K562 (cell line): ENCODE results near the gene NT5C1A. TPM values are rescaled to one million over a fixed set of nuclear protein-coding genes. Genes with fewer than 3 reads are reported as not detected.

Source experiments
- ATAC-seq: fragments of 200-7000 bp; cut with Tn5 transposase; 3 replicates; pipeline ENCODE4 v1.9.1; 2020; ENCODE audit warnings: moderate library complexity
- BruUV-seq: library from RNA; stranded (reverse); fragments of 400-500 nt; replicated peaks from 2 replicates; lab custom pipeline; 2021; lab: Mats Ljungman, UMichigan
- CTCF ChIA-PET: fragments of 300-600 bp; formaldehyde crosslinking; extraction: SDS; loops from one replicate; lab custom pipeline; 2021; ENCODE audit warnings: low intra/inter-chr PET ratio; lab: Yijun Ruan, JAX
- POLR2A ChIA-PET: fragments of 300-600, 350-650 bp; sonication (Branson Sonifier 250); formaldehyde crosslinking; extraction: SDS; loops from one replicate; lab custom pipeline; 2021; ENCODE audit warnings: antibody characterized with exemption, inconsistent platforms; lab: Yijun Ruan, JAX
- DNase-seq, 4 experiments: peaks; one replicate each; pipeline versions ENCODE4 v3.0.0 to v3.0.0-alpha.2; 2011 to 2018; ENCODE audit warnings: low spot score in 3 of 4, mixed read lengths in 3 of 4; ENCODE audit errors: extremely low read depth in 1 of 4
- FAIRE-seq: peaks from 2 replicates; lab custom pipeline; 2011; peaks lifted over from hg19 to GRCh38; lab: Jason Lieb, UNC
- H2AFZ ChIP-seq: 2 replicates; pipeline ENCODE4 v1.6.0; 2011; ENCODE audit warnings: low read depth, low read length, control low read depth, inconsistent platforms
- H3K27ac ChIP-seq: fragments of 200-600 bp; 3 replicates; pipeline ENCODE4 v1.8.0; 2011; ENCODE audit warnings: low read depth, mild to moderate bottlenecking, control low read depth, inconsistent platforms, low read length, moderate library complexity, mixed read lengths; ENCODE audit errors: extremely low read depth
- H3K27me3 ChIP-seq, 2 experiments: fragments of 300-600 bp in 1 of 2; 2 replicates in 1 of 2; 3 replicates in 1 of 2; pipeline versions ENCODE4 v1.6.0 to v1.8.0; 2011; ENCODE audit warnings: inconsistent platforms in 2 of 2, low read length in 2 of 2, mild to moderate bottlenecking in 1 of 2, mixed read lengths in 1 of 2, moderate library complexity in 1 of 2; ENCODE audit not compliant: control insufficient read depth in 2 of 2, insufficient read depth in 2 of 2
- H3K36me3 ChIP-seq: fragments of 300-600 bp; 3 replicates; pipeline ENCODE4 v1.8.0; 2011; ENCODE audit warnings: mild to moderate bottlenecking, low read length, inconsistent platforms; ENCODE audit not compliant: control insufficient read depth, insufficient read depth
- H3K4me1 ChIP-seq, 2 experiments: fragments of 200-600 bp in 1 of 2; replicated peaks in 1 of 2; 2 replicates in 1 of 2; 3 replicates in 1 of 2; pipeline versions ENCODE4 v1.5.1 to v1.8.0; 2011; ENCODE audit warnings: inconsistent platforms in 2 of 2, low read length in 2 of 2, mild to moderate bottlenecking in 1 of 2, mixed read lengths in 1 of 2, moderate library complexity in 1 of 2; ENCODE audit not compliant: control insufficient read depth in 2 of 2, insufficient read depth in 2 of 2
- H3K4me2 ChIP-seq: 2 replicates; pipeline ENCODE4 v1.6.1; 2011; ENCODE audit warnings: low read length, control low read depth, inconsistent platforms, mixed read lengths; ENCODE audit not compliant: insufficient read depth
- H3K4me3 ChIP-seq: fragments of 200-600 bp; sonication (generic), shearing (Covaris generic); 2 replicates; pipeline ENCODE4 v1.5.1; 2016; ENCODE audit warnings: control low read depth, inconsistent platforms
- H3K79me2 ChIP-seq: fragments of 200-600 bp; 3 replicates; pipeline ENCODE4 v1.8.0; 2011; ENCODE audit warnings: low read length, inconsistent platforms; ENCODE audit not compliant: control insufficient read depth, insufficient read depth
- H3K9ac ChIP-seq, 2 experiments: 2 replicates each; pipeline versions ENCODE4 v1.6.0 to v1.6.1; 2011; ENCODE audit warnings: low read depth in 2 of 2, low read length in 2 of 2, control low read depth in 1 of 2, inconsistent platforms in 1 of 2, mild to moderate bottlenecking in 1 of 2, mixed read lengths in 1 of 2; ENCODE audit not compliant: insufficient read depth in 1 of 2
- H3K9me1 ChIP-seq: one replicate; pipeline ENCODE4 v1.6.0; 2011; ENCODE audit warnings: inconsistent platforms, mild to moderate bottlenecking, low read length, moderate library complexity; ENCODE audit not compliant: control insufficient read depth, insufficient read depth
- H3K9me3 ChIP-seq: replicated peaks from 2 replicates; pipeline ENCODE4 v1.5.1; 2011; ENCODE audit warnings: low read depth, low read length, inconsistent platforms; ENCODE audit not compliant: control insufficient read depth, insufficient read depth
- H4K20me1 ChIP-seq: replicated peaks from 2 replicates; pipeline ENCODE4 v1.6.1; 2011; ENCODE audit warnings: low read length, inconsistent platforms, mixed read lengths; ENCODE audit not compliant: control insufficient read depth, insufficient read depth
- BRCA1 ChIP-seq, 2 experiments: fragments of 450-650 bp in 1 of 2; sonication (generic) in 1 of 2; formaldehyde crosslinking in 1 of 2; IDR thresholded peaks; 2 replicates each; pipeline versions ENCODE4 v1.5.0 to v1.6.1; 2017 to 2020; ENCODE audit warnings: mild to moderate bottlenecking in 1 of 2, missing genetic modification reagents in 1 of 2
- BRF1 ChIP-seq: IDR thresholded peaks from 3 replicates; pipeline ENCODE4 v1.6.1; 2011; ENCODE audit warnings: borderline replicate concordance, mild to moderate bottlenecking; ENCODE audit not compliant: insufficient read length; ENCODE audit errors: extremely low read depth
- CBX2 ChIP-seq: fragments of 200-600 bp; sonication (generic); IDR thresholded peaks from one replicate; pipeline ENCODE4 v1.6.1; 2012; ENCODE audit warnings: mild to moderate bottlenecking, low read length, inconsistent platforms; ENCODE audit not compliant: insufficient read depth, poor library complexity, severe bottlenecking
- FOXA1 ChIP-seq: fragments of 450-650 bp; IDR thresholded peaks from 2 replicates; pipeline ENCODE4 v1.6.1; 2016; ENCODE audit warnings: mild to moderate bottlenecking, borderline replicate concordance
- FOXJ2 ChIP-seq: fragments of 200-800 bp; sonication (Bioruptor generic); IDR thresholded peaks from 2 replicates; pipeline ENCODE4 v1.6.1; 2016; ENCODE audit warnings: missing genetic modification characterization, missing compliant biosample characterization
- PHB ChIP-seq: fragments of 250-450 bp; sonication (Bioruptor Pico); IDR thresholded peaks from 2 replicates; pipeline ENCODE4 v1.5.0; 2021
- RFX7 ChIP-seq: fragments of 250-450 bp; sonication (Bioruptor Pico); IDR thresholded peaks from 2 replicates; pipeline ENCODE4 v1.5.1; 2021; ENCODE audit warnings: mild to moderate bottlenecking
- WGBS: fragments of 100-300 bp; shearing (Covaris generic); methylation state at CpG from one replicate; pipeline ENCODE4 v1.1.6; 2016; ENCODE audit warnings: low coverage, mixed read lengths; ENCODE audit not compliant: insufficient coverage; ENCODE audit errors: missing lambda C conversion rate; 5-methylcytosine and 5-hydroxymethylcytosine counted together
- in situ Hi-C: fragments of 300-500 bp; cut with MboI; formaldehyde crosslinking; loops from 4 replicates; pipeline ENCODE4 v1.15.0; 2018; ENCODE audit warnings: inconsistent platforms, mixed read lengths
- intact Hi-C: fragments of 100-400 bp; cut with micrococcal nuclease; formaldehyde crosslinking; loops from 2 replicates; pipeline ENCODE4 v1.14.2; 2022
- polyA plus RNA-seq, 8 experiments: library from polyadenylated mRNA; depleted of rRNA in 4 of 8; stranded (reverse) in 5 of 8; unstranded in 3 of 8; fragments of >200 nt; fragmentation: Nextera tagmentation in 2 of 8; fragmentation: Illumina TruSeq in 1 of 8; extraction: Ambion mirVana in 2 of 8; extraction: Trizol in 1 of 8; gene quantifications; 2 replicates each; pipeline versions ENCODE4 v1.2.1 to v1.2.3, GENCODE V29; 2011 to 2014; ENCODE audit warnings: inconsistent platforms in 1 of 8, missing spikeins in 1 of 8
- total RNA-seq, 7 experiments: library from RNA; depleted of rRNA in 6 of 7; stranded (reverse); fragments of >200 nt in 6 of 7; fragmentation: Illumina TruSeq in 2 of 7; extraction: Trizol in 2 of 7; gene quantifications; 2 replicates each; pipeline versions ENCODE4 v1.2.1 to v1.2.3, GENCODE V29; 2011 to 2021; ENCODE audit warnings: low replicate concordance in 1 of 7
- TF ChIP-seq, protein P1 (sequence below), 3 experiments: IDR thresholded peaks in 2 of 3; conservative IDR thresholded peaks in 1 of 3; 2 replicates each; pipeline ENCODE4 v1.5.1; 2011 to 2012; ENCODE audit warnings: low read length in 3 of 3, mild to moderate bottlenecking in 3 of 3, control low read depth in 2 of 3, improper control_type of control experiment in 1 of 3, inconsistent platforms in 1 of 3, low read depth in 1 of 3, mixed read lengths in 1 of 3, moderate library complexity in 1 of 3; ENCODE audit not compliant: insufficient read depth in 2 of 3

The NT5C1A gene
- total and polyA plus RNA-seq, 9 of the 15 experiments (the other 6 are each of a cell fraction or from before 2014, with no cell fraction given): not detected

DNA sequence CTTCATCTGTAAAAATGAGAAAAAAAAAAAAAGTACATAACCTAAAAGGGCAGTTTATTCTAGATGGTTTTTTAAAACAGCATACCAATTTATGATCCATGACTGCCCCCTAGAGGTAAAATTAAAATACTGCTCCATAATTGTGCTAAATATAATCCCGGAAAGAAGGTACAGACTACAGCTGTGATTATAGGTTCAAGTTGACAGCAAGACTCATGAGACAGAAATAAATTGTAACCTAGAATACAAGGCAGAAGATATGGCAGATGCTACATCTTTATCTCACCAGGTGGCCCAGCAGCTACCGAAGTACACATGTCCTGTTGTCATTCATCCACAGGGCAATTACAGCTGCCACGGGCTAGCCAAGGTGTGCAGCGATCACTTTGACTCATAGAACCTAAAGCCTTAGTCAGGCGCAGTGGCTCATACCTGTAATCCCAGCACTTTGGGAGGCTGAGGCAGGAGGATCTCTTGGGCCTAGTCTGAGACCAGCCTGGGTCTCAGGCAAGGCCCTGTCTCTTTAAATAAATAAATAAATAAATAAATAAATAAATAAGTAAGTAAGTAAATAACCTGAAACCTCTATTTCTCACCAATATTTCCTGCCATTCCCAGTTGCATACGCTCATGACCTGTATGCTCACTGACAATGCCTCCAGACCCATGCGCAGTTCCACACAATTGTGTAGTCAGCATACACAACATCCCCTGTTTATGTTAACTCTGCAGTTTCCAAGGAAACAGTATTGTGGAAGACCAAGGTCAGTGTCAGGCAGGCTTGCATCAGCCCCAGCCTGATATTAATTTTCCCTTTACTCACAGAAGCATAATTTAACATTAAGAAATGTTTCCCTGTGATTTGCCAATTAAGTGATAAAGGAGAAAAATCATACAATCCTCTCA lies 48.4 kb upstream of the NT5C1A start (continued):
- TF ChIP-seq FOXA1: no peak
- TF ChIP-seq CBX2: no peak
- no peak for TF ChIP-seq RFX7 (CRISPR knock-in tag)
- TF ChIP-seq BRF1: no peak
- peak; percentile 82 for TF ChIP-seq FOXJ2 (tag)
- TF ChIP-seq BRCA1 (IDR thresholded peaks at IDR 0.05): no peak
- TF ChIP-seq BRCA1 (CRISPR knock-in tag; IDR thresholded peaks at IDR 0.05): no peak
- TF ChIP-seq, all 486 proteins: peak for 16

- DNase-seq (no peak), FAIRE-seq (no peak), ATAC-seq (peak; percentile 54; the same call in 2 of the 3 replicates)
- no peaks in the 10 kb centered on the region for H3K79me2 ChIP-seq
- in situ Hi-C loops (no loop called here), intact Hi-C loops (loop anchor here (10.0 kb wide), 1 partner anchor 613 kb away; no protein-coding TSS in a partner anchor)
- POLR2A ChIA-PET: no interaction called here
- peaks cover 0 to 4% of the 10 kb centered on the region in 2 experiments; a peak in 3 of 5 replicates for H3K4me1 ChIP-seq
- H3K4me3 ChIP-seq: no peak overlapping the region
- CTCF ChIA-PET: interaction anchor here (0.5 kb wide), 1 partner anchor 141 kb away, joined by 4 read pairs; the partner anchor contains the start of gene PABPC4
- TF ChIP-seq, protein P1, sequence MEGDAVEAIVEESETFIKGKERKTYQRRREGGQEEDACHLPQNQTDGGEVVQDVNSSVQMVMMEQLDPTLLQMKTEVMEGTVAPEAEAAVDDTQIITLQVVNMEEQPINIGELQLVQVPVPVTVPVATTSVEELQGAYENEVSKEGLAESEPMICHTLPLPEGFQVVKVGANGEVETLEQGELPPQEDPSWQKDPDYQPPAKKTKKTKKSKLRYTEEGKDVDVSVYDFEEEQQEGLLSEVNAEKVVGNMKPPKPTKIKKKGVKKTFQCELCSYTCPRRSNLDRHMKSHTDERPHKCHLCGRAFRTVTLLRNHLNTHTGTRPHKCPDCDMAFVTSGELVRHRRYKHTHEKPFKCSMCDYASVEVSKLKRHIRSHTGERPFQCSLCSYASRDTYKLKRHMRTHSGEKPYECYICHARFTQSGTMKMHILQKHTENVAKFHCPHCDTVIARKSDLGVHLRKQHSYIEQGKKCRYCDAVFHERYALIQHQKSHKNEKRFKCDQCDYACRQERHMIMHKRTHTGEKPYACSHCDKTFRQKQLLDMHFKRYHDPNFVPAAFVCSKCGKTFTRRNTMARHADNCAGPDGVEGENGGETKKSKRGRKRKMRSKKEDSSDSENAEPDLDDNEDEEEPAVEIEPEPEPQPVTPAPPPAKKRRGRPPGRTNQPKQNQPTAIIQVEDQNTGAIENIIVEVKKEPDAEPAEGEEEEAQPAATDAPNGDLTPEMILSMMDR (IDR thresholded peaks at IDR 0.05 in 2 of 3, conservative IDR thresholded peaks at IDR 0.05 in 1 of 3; ENCODE audit: insufficient read depth in 2 of 3, low read depth in 1 of 3, low read length in 3 of 3): peak in 2 of 3 experiments; percentile 17 to 36; a peak in 3 of 6 replicates
- no peak for TF ChIP-seq PHB (CRISPR knock-in tag)
- H3K27ac ChIP-seq: no peak overlapping the region
- H3K27me3 ChIP-seq: peaks cover 0 to 3% of the 10 kb centered on the region in 2 experiments; a peak in 1 of 5 replicates
- no peaks in the 10 kb centered on the region for H4K20me1 ChIP-seq
- H3K9ac ChIP-seq: no peak overlapping the region
- no peaks in the 10 kb centered on the region for H3K9me3 ChIP-seq
- H3K9me1 ChIP-seq: no peaks in the 10 kb centered on the region
- WGBS: 5% methylated on average over 6 of the region's 6 CpGs
- no peak overlapping the region for H2AFZ ChIP-seq
- no TSS peak for BruUV-seq
- H3K36me3 ChIP-seq: no peaks in the 10 kb centered on the region
- H3K4me2 ChIP-seq: no peak overlapping the region
Measured at GRCh38 chr1:39717809-39718208, 45.9 kb upstream of the NT5C1A start.
